ENCODE results near the gene ALOX12. TPM values are rescaled to one million over a fixed set of nuclear protein-coding genes. Genes with fewer than 3 reads are reported as not detected.
A peak's percentile ranks its signal among the peaks of the same experiment; 100 is the strongest.

Gene ALOX12
- total RNA-seq, 2 experiments from 2014 or later: not detected

- BruUV-seq (replicated peaks): TSS peak; percentile 99
- TF ChIP-seq EZH2phosphoT487 (IDR thresholded peaks at IDR 0.05; ENCODE audit: borderline replicate concordance, low read depth, low read length) (no peak), CTCF (conservative IDR thresholded peaks at IDR 0.05; ENCODE audit: low read length) (no peak)
Measured at GRCh38 chr17:7034955-7035590, 39.2 kb downstream of the ALOX12 start.

GRCh38 chr17:7035591-7036368, 39.9 kb downstream of the ALOX12 start, which contains the start of gene SLC16A13:
Gene SLC16A13 (plus strand): TSS chr17:7036015. CDS start chr17:7036383, 368 bp downstream.
- Histone ChIP-seq H3K4me3 (ENCODE audit: low read depth, low read length, poor library complexity, severe bottlenecking) (peak within 1 kb of the TSS; percentile 79), H3K4me2 (ENCODE audit: low read length) (peak within 1 kb of the TSS; percentile 92), H3K36me3 (ENCODE audit: insufficient read depth, low read length) (no peaks in the 10 kb centered on the region), H3K9me2 (ENCODE audit: insufficient read depth, low read length) (no peaks in the 10 kb centered on the region), H4K20me1 (ENCODE audit: insufficient read depth, low read length) (no peaks in the 10 kb centered on the region), H3K79me2 (ENCODE audit: insufficient read depth, low read depth, low read length) (peaks cover 8% of the 10 kb centered on the region; the same call in 1 of the 2 replicates), H3K4me1 (ENCODE audit: insufficient read depth, low read length, poor library complexity, severe bottlenecking) (peaks cover 19% of the 10 kb centered on the region), H3K9me3 (ENCODE audit: low read length) (no peaks in the 10 kb centered on the region), H2AFZ (ENCODE audit: low read length) (peak within 1 kb of the TSS; percentile 80), H3K27ac (ENCODE audit: low read depth, low read length, poor library complexity, severe bottlenecking) (peak within 1 kb of the TSS; percentile 61)
- ChIA-PET POLR2A (interaction anchor here (0.6 to 1.4 kb wide), 9 partner anchors 10 to 294 kb away, joined by 3 to 6 read pairs (median 3); no protein-coding TSS in a partner anchor), CTCF (ENCODE audit: unreplicated experiment) (interaction anchor here (0.9 to 1.0 kb wide), 2 partner anchors 14 to 182 kb away, joined by 3 to 5 read pairs; no protein-coding TSS in a partner anchor)
- DNase-seq (ENCODE audit: low spot score): peak; percentile 98
- TF ChIP-seq CTCF (conservative IDR thresholded peaks at IDR 0.05; ENCODE audit: low read length): no peak
- no peak for TF ChIP-seq EZH2phosphoT487 (IDR thresholded peaks at IDR 0.05; ENCODE audit: borderline replicate concordance, low read depth, low read length)
- no TSS peak for BruUV-seq (replicated peaks)
- intact Hi-C loops (cut with micrococcal nuclease; ENCODE audit: unreplicated experiment): loop anchor here (2.0 to 5.0 kb wide), 2 partner anchors 21 to 402 kb away; partner anchors contain the start of genes FGF11 and TMEM102

More at GRCh38 chr17:7034955-7035590, 39.2 kb downstream of the ALOX12 start:
- peaks cover 8% of the 10 kb centered on the region; the same call in 1 of the 2 replicates for H3K79me2 ChIP-seq (ENCODE audit: insufficient read depth, low read depth, low read length)
- H3K9me2 ChIP-seq (ENCODE audit: insufficient read depth, low read length): no peaks in the 10 kb centered on the region
- peak overlapping the region; percentile 92 for H3K4me2 ChIP-seq (ENCODE audit: low read length)
- DNase-seq (ENCODE audit: low spot score): peak; percentile 38
- peaks cover 19% of the 10 kb centered on the region for H3K4me1 ChIP-seq (ENCODE audit: insufficient read depth, low read length, poor library complexity, severe bottlenecking)
- H3K9me3 ChIP-seq (ENCODE audit: low read length): no peaks in the 10 kb centered on the region
- no peaks in the 10 kb centered on the region for H4K20me1 ChIP-seq (ENCODE audit: insufficient read depth, low read length)
- POLR2A ChIA-PET: interaction anchor here (1.0 to 1.4 kb wide), 7 partner anchors 11 to 293 kb away, joined by 3 to 6 read pairs (median 4); no protein-coding TSS in a partner anchor
- no peaks in the 10 kb centered on the region for H3K36me3 ChIP-seq (ENCODE audit: insufficient read depth, low read length)
- CTCF ChIA-PET (ENCODE audit: unreplicated experiment): interaction anchor here (0.9 to 1.0 kb wide), 2 partner anchors 14 to 182 kb away, joined by 3 to 5 read pairs; no protein-coding TSS in a partner anchor
- H3K27ac ChIP-seq (ENCODE audit: low read depth, low read length, poor library complexity, severe bottlenecking): peak overlapping the region; percentile 61
- intact Hi-C loops (cut with micrococcal nuclease; ENCODE audit: unreplicated experiment): loop anchor here (2.0 to 5.0 kb wide), 2 partner anchors 20 to 402 kb away; partner anchors contain the start of genes FGF11 and TMEM102
- H2AFZ ChIP-seq (ENCODE audit: low read length): peak overlapping the region; percentile 80; the same call in 1 of the 2 replicates
- H3K4me3 ChIP-seq (ENCODE audit: low read depth, low read length, poor library complexity, severe bottlenecking): peak overlapping the region; percentile 79
